ENCODE measurements around the gene TMEM108.

The TMEM108 gene

DNA sequence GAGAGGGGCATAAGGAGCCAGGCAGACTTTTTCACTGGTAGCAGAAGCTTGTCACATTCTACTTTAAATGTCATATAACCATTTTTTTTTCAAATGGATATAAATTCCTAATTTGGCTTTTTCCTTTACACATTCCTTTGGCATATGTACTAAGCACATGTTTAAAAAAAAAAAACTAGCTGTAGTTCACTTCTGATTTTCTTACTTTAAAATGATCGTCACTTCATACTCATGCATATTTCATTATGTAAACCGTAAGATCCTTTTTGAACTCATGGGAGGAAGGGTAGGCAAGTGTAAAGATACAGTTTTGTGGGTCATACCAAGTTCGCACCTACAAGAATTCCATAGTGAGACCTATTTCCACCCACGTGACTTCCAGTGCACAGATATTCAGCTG, 316.5 kb downstream of the TMEM108 start:
- no peak for DNase-seq (ENCODE audit: low read depth in 2 of 2)

DNA sequence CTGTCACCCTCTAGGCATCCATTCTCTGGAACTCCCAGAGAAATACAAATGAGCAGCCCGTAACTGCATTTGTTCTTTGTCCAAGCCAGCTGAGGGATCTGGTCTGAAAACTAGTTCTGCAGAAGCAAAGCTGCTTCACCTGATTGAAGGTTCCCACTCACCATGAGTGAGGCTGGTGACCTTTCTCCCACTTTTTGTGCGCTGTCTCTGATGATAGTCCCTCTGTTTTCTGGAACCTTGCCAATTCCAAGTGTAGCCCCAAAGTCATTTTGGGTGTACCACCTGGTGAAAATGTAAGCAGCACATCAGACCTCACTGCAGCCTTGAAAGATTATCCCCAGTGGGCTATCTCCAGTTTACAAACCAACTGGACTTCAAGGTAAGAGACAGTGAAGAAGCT, 322.3 kb downstream of the TMEM108 start:
- DNase-seq (ENCODE audit: low read depth in 2 of 2), result no peak

- no peak for DNase-seq (ENCODE audit: low read depth in 2 of 2)
Measured at GRCh38 chr3:133361011-133361410, 322.8 kb downstream of the TMEM108 start.

DNA sequence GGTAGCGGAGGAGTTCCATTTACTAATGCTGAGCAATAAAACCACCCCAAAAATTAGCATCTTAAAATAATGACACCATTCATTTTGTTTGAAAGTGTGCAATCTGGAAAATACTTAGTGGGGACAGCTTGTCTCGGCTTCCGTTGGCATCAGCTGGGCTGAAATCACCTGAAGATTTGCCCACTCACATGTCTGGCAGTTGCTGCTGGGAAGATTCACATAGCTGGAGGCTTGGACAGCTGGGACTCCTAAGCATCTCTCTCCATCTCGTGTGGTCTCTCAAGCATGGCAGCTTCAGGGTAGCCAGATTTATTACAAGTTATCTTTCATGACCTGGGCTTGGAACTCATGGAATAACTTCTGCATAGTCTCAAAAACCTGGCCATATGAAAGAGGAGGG, 323.2 kb downstream of the TMEM108 start:
- no peak for DNase-seq (ENCODE audit: low read depth in 2 of 2)

DNA sequence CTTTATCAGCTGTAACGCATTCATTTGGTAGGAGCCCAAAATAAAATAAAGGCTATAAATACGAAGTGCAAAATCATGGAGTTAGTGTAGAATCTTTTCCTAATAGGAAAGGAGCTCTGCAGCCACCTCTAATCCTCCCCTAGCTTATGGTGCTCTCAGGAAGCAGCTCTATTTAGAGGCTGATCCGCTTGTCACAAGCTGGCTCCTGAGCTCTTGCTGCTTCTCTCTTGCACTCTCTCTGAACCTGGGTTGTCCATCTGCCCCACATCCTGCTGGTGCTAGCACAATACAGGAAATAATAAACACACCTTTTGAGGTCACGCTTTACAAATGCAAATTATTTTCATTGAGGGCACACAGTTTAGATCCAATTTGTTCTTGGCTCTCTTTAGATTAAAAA, 324.3 kb downstream of the TMEM108 start:
- no peak for DNase-seq (ENCODE audit: low read depth in 2 of 2)

GRCh38 chr3:133364704-133365103, 326.5 kb downstream of the TMEM108 start:
- no peak for DNase-seq (ENCODE audit: low read depth in 2 of 2)

DNA sequence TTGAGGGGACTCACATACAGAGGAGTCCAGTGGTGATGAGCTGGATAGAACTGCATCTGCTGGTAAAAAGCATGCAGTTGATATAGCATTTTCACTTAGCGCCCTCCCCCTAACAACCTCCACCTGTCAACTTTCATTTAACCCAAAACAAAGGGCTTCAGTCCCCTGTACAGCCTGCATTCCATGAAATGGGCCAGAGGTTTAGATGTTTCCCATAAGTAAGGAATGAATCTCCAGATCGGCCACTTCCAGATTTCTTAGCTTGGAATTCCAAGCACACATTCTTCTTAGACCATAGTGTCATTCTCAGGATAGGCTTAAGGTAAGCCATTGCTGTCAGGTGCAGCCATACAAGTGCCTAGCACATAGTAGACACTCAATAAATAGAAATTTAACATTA, 328.7 kb downstream of the TMEM108 start:
- DNase-seq (ENCODE audit: low read depth in 2 of 2), result no peak

DNA sequence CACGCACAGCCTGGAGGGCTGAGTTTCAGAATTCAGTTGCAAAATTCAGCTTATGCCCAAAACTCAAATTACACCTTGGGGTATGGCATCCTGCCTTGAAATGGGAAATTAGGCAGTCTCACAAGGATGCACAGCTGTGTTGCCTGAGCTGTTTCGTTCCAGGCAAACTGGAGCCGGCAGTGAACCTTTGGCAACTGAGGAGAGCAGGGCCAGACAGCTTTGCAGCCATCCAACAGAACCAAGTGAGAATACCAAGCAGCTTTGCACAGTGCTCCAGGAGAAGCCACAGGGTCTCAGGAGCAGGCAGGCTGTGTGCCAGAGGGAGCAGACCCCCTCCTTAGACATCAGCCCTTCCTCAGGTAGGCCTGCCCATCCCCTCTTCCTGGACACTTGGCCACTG, 329.2 kb downstream of the TMEM108 start:
- DNase-seq (ENCODE audit: low read depth in 2 of 2), result no peak

- DNase-seq (ENCODE audit: low read depth in 2 of 2), result no peak
Measured at GRCh38 chr3:133367956-133368355, 329.8 kb downstream of the TMEM108 start.

DNA sequence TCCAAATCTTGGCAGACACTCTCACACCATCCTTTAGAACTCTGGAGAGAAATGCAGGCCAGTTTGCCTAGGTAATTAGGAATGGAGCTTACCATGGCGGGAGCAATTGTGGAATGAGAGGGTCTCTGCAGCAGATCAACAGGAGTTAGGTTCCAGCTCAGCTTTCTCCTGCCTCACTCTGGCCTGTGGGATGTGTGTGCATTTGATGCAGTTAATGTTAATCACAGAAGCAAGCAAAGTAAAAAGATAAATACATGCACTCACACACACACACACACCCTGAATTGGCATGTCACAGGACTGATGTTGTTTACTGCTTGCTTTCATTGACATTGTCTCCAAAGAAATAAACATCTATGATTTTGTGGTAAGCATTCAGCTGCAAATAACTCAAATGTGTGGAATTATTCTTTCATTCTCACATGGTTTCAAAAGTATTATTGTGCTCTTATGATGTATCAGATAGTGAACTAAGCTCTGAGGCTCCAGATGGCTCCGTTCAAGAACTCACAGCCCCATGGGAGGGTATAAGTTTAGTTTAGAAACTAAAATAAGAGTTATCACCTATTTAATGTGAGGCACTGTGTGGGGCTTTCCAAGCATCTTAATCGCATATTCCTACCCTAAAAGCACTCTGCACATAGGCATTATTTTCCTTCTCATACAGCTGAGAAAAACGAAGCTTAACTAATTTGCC, 330.3 kb downstream of the TMEM108 start:
- DNase-seq (ENCODE audit: low read depth in 2 of 2), result no peak

GRCh38 chr3:133369068-133369440, 330.9 kb downstream of the TMEM108 start:
- no peak for DNase-seq (ENCODE audit: low read depth in 2 of 2)

DNA sequence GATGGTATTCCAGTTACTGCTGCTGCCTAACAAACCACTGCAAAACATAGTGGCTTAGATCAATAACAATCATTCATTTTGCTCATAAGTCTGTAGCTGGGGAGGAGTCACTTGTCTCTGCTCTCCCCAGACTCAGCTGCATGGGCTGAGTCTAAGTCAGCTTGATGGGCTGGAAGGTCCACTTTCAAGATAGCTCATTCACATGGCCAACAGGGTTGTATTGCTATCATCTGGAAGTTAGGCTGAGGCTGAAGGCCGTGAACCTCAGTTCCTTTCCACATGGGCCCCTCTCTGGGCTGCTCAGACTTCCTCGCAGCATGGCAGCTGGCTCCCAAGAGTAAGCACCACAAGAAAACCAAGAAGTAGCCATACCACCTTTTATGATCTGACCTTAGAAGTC, 333.0 kb downstream of the TMEM108 start:
- DNase-seq (ENCODE audit: low read depth in 2 of 2), result no peak

GRCh38 chr3:133371676-133372075, 333.5 kb downstream of the TMEM108 start:
- no peak for DNase-seq (ENCODE audit: low read depth in 2 of 2)

DNA sequence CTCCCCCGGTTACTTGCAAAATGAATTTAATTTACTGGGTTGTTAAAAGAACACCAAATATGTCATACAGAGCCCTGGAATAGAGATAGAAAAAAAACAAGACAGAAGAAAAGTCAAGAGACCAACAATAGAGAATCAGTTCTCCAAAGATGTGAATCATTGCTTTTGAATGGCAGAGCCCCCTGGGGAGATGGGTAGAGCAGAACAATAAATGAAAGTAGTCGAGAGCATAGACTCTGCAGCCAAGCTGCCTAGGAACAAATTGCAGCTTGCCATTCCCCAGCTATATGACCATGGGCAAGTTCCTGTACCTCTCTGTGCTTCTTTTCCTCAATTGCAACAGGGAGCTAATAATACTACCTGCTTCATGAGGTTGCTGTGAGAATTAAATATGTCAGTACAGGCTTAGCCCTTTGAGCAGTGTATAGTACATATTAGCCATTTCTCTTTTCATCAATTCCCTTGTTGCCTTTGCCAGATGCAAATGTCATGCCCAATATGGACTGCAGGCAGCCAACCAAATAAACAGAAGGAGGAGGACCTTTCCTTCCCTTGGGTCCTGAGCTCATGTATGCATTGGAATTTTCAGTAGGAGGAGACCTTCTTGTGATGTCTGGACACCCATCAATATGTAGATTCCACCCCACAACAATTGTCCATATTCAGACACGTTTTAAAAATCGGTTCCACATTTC, 336.7 kb downstream of the TMEM108 start:
- no peak for DNase-seq (ENCODE audit: low read depth in 2 of 2)

DNA sequence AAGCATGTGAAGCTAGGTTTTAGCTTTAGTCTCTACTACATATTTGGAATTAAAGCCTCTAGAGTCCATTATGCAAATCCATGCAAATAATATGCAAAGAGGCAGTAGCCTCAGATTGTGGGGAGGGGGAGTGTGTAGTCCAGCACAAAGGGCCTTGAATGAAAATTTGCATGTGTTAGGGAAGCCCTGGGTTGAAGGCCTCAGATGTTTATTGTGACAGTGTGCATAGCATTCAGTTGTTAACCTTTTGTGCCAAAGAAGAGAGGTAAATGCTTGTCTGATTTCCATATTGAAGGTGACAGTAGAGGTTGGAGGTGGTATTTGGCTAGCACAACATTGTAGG, 337.2 kb downstream of the TMEM108 start:
- no peak for DNase-seq (ENCODE audit: low read depth in 2 of 2)

DNA sequence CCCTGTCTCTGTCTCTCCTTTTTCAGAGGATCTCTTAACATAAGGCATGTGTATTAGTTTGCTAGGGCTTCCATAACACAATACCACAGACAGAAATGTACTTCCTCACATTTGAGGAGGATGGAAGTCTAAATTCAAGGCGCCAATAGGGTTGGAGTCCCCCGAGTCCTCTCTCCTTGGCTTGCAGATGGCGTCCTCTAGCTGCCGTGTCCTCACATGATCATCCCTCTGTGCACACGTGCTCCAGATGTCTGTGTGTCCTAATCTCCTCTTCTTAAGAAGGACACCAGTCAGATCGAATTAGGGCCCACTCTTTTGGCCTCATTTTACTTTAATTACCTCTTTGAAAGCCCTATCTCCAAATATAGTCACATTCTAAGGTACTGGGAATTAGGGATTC, 338.6 kb downstream of the TMEM108 start:
- no peak for DNase-seq (ENCODE audit: low read depth in 2 of 2)

- no peak for DNase-seq (ENCODE audit: low read depth in 2 of 2)
Measured at GRCh38 chr3:133377396-133377795, 339.2 kb downstream of the TMEM108 start.

DNA sequence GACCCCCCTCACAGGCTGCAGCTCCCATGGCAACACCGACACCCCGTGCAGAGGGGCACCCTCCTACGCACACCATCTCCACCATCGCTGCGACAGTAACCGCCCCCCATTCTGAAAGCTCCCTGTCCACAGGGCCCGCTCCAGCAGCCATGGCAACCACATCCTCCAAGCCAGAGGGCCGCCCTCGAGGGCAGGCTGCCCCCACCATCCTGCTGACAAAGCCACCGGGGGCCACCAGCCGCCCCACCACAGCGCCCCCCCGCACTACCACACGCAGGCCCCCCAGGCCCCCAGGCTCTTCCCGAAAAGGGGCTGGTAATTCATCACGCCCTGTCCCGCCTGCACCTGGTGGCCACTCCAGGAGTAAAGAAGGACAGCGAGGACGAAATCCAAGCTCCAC, 341.7 kb downstream of the TMEM108 start:
- no peak for DNase-seq (ENCODE audit: low read depth in 2 of 2)

DNA sequence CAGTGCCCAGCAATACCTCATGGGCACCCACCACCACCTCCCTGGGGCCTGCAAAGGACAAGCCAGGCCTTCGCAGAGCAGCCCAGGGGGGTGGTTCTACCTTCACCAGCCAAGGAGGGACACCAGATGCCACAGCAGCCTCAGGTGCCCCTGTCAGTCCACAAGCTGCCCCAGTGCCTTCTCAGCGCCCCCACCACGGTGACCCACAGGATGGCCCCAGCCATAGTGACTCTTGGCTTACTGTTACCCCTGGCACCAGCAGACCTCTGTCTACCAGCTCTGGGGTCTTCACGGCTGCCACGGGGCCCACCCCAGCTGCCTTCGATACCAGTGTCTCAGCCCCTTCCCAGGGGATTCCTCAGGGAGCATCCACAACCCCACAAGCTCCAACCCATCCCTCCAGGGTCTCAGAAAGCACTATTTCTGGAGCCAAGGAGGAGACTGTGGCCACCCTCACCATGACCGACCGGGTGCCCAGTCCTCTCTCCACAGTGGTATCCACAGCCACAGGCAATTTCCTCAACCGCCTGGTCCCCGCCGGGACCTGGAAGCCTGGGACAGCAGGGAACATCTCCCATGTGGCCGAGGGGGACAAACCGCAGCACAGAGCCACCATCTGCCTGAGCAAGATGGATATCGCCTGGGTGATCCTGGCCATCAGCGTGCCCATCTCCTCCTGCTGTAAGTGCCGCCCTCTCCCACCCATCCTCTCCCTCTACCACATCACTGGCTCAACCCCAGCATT, 342.5 kb downstream of the TMEM108 start:
- DNase-seq (ENCODE audit: low read depth in 2 of 2), result no peak

- DNase-seq (ENCODE audit: low read depth in 2 of 2), result no peak
Measured at GRCh38 chr3:133381346-133382109, 343.3 kb downstream of the TMEM108 start.

DNA sequence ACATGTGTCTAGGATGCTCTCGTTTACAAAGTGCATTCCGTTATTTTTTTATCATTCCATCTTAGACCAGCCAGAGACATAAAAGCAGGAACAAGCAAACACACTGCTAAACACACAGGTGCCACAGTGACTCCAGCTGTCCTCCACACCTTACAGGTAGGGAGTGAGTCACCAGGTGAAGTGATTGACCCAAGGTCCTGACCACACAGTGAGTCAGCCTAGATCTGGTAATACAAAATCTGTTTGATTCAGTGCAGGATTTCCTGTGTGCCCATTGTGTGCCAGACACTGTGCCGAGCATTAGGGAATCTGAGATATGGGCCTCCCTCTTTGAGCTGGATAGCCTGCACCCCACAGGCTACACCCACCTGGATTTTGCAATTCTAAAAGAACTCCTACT, 345.0 kb downstream of the TMEM108 start:
- no peak for DNase-seq (ENCODE audit: low read depth in 2 of 2)

GRCh38 chr3:133383741-133384140, 345.6 kb downstream of the TMEM108 start:
- no peak for DNase-seq (ENCODE audit: low read depth in 2 of 2)
